ENCODE results near the gene PLA2G4B.

The PLA2G4B gene, protein sequence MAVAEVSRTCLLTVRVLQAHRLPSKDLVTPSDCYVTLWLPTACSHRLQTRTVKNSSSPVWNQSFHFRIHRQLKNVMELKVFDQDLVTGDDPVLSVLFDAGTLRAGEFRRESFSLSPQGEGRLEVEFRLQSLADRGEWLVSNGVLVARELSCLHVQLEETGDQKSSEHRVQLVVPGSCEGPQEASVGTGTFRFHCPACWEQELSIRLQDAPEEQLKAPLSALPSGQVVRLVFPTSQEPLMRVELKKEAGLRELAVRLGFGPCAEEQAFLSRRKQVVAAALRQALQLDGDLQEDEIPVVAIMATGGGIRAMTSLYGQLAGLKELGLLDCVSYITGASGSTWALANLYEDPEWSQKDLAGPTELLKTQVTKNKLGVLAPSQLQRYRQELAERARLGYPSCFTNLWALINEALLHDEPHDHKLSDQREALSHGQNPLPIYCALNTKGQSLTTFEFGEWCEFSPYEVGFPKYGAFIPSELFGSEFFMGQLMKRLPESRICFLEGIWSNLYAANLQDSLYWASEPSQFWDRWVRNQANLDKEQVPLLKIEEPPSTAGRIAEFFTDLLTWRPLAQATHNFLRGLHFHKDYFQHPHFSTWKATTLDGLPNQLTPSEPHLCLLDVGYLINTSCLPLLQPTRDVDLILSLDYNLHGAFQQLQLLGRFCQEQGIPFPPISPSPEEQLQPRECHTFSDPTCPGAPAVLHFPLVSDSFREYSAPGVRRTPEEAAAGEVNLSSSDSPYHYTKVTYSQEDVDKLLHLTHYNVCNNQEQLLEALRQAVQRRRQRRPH

DNA sequence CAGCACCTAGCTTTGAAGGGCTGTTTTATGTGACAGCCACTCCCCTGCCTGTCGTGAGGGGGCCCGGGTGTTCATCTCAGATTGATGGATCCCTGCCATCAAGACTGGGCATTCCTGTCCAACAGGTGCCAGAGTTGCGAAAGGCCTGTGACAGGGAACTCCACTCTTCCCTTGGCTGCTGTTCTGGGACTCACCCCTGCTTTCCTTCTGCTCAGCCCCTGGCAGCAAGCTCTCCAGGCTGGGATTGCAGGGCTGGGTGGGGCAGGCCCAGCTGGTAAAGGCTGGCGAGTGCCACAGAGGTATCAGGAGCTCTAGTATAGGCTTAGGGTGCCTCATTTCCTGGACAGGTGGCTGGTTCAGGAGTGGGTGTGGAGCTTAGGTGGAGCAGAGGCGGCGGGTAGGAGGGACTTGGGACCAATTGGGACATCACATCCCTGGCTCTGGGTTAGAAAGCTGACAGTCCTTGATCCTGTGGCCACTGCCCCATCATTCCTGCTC, at the start of gene PLA2G4B:
Gene PLA2G4B (plus strand): TSS at position 448 of the 498 bp plus-strand sequence. CDS start 67 bp downstream, outside the sequence.
- DNase-seq (ENCODE audit: low read depth in 2 of 2), result no peak

DNA sequence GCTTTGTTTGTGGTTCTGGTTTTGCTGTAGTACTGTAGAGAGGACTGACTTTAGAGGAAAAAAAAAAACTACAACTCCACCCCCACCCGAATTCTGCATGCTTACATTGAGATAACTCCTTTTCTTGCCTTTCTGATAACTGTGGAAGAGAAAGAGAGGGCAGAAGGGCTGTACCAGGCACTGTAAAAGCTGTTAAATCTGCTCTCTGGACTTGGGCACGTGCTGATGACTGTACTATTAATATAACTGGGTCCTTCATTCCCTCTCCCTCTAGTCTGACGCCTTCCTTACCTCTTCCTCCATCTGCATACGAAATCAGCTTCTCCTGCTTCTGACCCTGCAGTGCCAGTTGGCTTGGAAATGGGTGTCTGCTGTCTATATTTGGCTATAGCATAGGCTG, 49.4 kb upstream of the PLA2G4B start:
- DNase-seq (ENCODE audit: low read depth in 2 of 2), result no peak

DNA sequence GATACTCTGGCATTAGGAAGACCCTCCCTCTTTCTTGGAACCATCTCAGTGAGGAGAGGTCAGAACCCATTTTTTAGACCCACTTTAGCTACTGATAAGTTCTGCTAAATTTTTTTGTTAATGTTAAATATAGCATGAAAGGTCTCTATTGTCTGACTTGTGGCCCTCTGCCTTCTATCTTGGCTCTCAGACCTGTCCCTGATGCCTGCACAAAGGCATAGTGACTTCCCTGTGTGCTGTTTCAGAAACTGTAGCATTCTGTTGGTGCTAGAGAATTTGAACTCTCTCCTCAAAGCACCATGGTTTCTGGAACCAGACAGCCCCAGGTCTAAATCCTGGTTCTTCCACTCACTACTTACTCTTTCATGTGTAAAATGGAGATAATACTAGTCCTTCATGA, 49.0 kb upstream of the PLA2G4B start:
- DNase-seq (ENCODE audit: low read depth in 2 of 2), result no peak

DNA sequence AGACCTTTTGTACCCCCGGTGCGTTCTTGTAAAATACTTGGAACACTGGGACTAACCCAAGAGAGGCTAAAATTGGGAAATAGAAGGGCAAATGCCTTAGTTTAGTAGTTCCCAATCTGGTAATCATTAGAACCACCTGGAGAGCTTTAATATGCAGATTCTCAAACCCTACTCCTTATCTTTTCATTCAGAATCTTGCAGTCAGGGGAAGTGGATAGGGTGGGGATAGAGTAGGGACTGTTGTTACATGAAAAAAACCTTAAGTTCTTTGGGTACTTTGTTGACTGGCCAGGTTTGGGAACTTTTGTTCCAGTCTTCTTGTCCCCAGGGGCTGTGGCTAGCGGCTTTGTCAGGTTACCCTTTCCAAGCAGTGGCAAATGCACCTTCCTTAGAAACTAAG, 48.5 kb upstream of the PLA2G4B start:
- no peak for DNase-seq (ENCODE audit: low read depth in 2 of 2)

DNA sequence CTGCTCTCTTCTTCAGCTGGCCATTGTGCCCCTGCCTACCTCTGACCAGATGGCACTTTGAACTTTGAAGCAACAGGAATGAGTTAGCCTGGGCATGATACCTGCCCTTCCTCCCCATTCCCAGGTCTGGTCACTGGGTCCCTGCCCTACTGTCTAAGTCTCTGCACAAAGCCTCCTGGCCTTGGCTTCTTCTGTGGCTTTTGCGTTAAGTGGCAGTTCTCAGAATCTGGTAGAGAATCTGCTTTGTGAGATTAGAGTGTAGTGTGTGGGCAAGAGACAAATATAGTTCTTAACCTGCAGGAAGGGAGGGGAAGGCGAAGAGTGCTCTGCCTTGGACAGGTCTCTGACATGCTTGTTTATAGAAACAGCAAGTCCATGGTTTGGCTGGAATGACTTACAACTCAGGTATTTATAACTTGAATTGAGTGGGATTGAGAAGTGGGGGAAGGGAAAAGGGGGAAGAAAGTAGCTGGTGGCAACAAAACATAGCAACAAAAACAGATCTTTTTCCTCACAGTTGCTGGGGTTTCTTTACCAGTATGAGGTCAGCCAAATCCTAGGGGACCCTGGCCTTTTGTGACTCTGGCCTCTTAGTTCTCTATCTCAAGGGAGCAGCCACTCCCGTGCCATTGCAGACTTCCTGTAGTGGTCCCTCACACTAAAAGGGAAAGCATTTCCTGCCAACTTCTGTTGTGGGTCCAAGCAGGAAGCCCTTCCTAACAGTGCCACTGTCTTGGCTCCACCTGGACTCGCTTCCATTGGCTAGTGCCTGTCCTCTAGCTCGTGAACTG, 47.7 kb upstream of the PLA2G4B start:
- DNase-seq (ENCODE audit: low read depth in 2 of 2), result no peak

DNA sequence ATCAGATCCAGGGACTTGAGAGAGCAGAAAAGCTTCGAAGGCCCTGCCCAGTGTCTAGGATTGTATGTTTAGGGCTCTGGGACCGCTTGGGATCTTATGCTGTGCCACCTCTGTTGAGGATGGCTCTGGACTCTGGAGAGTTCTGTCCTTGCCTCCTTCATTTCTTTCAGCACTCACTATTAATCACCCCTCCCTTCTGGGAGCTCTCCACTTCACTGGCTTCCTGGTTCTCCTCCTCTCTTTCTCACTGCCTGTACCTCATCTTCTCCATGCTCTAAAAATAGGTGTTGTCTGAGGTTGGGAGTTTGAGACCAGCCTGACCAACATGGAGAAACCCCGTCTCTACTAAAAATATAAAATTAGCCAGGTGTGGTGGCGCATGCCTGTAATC, 47.1 kb upstream of the PLA2G4B start:
- DNase-seq (ENCODE audit: low read depth in 2 of 2), result no peak

DNA sequence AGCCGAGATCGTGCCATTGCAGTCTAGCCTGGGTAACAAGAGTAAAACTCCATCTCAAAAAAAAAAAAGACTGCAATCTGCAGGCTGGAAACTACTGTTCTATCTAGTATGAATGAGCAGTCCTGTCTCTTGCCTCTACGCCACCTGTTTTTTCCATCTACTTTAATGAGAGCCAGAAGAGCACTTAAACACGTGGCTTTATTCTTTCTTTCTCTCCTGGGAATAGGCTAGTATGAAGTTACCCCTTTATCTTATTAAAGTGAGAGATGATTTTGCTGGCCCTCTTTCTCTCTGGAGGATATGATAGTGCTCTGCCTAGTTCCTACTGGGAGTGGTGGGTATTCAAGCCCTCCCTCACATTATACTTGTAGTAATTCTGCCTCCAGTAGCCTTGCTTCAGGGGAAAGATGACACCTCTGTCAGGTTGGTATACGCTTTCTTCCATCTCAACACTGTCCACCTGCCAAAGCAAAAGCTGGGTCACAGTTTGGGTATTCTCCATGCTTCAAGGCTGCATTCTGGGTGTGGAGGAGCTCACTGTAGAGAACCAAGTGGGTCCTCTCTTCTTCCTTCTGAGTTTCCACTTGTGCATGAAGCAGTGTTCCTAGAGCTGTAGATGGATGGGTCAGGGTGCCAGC, 46.5 kb upstream of the PLA2G4B start:
- DNase-seq (ENCODE audit: low read depth in 2 of 2), result no peak

DNA sequence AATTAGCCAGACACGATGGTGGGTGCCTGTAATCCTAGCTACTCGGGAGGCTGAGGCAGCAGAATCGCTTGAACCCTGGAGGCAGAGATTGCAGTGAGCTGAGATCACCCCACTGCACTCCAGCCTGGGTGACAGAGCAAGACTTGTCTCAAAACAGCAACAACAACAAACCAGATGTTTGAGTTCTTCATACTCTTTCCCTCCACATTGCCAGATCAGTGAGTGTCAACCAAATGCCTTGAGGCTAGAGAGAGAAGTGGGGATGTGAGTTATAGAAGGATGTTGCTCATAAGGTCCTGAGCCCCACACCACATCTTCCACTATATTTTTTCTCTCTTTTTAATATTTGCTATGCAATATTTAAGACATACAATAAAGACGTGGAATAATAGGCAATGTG, 44.6 kb upstream of the PLA2G4B start:
- no peak for DNase-seq (ENCODE audit: low read depth in 2 of 2)

DNA sequence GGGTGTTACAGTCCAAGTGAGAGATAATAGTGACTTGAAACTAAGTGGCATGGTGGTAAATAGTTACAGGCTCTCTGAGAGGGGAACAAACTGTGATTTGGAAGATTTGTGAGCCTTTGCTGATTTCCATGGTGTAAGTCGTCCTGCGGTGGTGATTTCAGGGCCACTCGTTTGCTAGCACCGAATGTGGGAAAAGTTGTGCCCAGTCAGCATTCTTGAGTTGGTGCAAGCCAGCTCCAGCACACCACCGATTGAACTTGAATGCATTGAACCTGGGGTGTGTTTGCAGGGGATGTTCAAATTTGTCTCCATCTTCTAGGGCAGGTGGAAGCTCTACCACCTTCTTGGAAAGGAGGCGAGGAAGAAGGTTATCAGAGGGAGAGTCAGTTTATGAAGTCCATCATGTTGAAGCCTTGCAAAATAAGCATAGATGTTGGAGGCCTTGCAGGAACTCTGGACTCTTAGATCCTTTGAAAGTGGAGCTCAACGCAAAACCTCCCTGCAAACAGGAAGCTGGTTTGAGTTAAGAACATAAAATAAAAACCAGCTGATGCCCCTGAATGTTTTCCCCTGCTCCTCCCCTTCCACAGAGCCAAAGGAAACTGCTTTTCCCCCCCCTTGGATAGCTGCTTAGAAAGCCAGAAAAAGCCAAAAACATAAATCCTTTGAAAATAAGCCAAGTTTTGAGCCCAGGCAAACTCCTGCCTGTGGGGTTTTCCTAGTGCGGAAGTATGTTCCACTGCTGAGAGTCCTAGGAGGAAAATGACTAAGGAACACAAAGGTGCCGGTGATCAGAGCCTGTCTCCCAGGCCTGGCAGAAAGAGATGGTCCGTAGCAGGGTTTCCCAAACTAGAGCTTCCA, 42.4 kb upstream of the PLA2G4B start:
- no peak for DNase-seq (ENCODE audit: low read depth in 2 of 2)

DNA sequence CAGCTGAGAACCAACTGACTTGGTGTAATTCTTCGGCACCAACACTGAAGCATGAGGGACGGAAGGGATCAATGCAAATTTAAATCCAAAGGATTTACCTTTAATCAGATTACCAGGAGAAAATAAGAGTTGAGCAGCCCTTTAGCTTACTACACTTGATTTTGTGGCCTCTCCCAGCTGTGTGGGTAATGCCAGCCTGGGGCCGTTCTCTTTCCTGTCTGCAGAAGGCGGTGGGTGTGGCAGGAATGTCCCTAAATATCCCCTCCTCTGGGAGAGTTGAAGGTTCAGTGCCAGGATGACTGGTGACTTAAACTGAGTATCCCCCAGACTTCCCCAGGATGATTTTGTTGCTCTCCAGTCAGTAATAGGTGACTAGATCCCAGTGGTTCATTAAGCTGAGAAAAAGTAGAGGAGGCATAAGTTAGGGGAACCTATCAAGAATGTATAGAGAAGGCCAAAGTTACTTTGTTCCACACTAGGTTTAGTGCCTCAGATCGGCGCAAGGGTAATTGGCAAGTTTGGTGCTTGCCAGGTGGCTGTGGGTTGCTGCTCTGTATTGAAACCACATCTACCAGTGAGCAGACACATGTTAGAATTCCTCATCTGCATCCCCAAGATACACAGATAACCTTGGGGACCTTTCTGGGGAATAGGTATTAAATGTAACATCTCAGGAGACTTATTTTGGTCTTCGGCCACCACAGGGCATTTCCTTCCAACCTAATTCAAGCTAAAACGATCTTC, 41.3 kb upstream of the PLA2G4B start:
- DNase-seq (ENCODE audit: low read depth in 2 of 2), result no peak

DNA sequence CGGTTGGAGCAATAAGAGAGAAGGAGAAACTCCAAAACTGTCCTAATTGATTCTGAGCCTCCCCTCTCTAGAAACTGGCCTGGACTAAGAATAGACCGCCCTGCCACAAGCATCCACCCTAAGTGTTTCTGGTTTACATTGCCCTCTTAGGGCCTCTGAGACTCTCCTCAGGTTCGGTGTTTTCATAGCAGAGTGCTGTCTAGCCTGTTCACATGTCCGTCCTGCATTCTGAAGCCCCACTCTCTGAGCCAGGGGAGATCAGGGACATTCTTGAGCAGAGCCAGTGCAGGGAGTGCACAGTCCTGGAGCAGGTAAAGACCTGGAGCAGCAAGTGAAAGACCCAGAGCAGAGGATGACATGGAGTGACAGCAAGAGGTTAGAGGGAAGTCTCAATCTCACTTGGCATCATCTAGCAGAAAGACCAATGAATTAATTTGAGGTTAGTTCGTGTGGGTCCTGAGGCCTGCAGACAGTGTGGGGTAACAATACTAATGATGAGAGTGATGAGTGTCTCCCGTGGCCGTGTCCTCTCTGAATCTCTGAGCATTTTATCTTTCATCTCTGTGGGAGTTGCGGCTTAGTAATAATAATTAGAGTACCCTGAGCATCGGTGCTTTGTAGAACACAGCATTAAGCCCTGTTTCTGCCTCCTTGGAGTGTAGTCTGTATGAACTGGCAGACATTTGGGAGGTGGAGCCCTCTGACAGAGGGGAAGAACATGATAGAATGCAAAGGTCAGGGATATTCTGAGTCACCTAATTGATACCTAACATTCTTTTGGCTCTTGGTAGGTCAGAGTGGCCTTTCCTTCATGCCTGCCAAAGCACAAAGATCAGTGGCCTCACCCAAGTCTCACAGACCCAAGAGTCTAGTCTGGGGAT, 39.8 kb upstream of the PLA2G4B start:
- DNase-seq (ENCODE audit: low read depth in 2 of 2), result no peak

DNA sequence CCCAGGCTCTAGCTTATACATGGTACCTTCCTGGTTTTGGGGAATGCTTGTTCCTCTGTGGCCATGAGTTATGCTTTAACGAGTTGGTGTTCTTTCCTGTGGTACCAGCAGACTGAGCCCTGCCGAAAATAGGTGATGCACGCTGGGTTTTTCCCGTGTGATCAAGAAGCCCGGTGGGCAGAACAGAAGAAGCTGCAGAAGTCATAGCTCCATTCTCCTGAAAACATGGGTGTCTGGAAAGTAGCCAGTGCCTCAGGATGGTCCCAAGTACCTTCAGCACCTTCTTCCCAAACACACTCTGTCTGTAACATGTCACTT, 39.2 kb upstream of the PLA2G4B start:
- DNase-seq (ENCODE audit: low read depth in 2 of 2), result no peak

DNA sequence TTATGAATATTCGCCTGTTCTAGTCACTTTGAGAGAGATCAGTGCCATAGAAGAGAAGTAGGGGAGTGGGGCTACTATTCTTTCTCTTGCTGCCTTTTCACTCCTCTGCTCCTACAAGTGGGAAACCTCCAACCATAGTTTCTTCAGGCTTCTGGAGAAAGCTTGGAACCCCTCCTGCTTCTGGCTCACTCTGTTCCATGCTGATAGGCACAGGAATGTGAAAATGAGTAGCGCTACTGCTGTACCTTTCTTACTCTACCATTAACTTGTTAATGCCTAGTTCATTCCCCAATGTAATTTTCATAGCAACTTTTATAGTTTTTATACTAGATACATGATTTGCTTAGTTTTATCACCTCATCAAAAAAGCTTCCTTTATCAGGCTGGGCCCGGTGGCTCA, 37.5 kb upstream of the PLA2G4B start:
- DNase-seq (ENCODE audit: low read depth in 2 of 2), result no peak

DNA sequence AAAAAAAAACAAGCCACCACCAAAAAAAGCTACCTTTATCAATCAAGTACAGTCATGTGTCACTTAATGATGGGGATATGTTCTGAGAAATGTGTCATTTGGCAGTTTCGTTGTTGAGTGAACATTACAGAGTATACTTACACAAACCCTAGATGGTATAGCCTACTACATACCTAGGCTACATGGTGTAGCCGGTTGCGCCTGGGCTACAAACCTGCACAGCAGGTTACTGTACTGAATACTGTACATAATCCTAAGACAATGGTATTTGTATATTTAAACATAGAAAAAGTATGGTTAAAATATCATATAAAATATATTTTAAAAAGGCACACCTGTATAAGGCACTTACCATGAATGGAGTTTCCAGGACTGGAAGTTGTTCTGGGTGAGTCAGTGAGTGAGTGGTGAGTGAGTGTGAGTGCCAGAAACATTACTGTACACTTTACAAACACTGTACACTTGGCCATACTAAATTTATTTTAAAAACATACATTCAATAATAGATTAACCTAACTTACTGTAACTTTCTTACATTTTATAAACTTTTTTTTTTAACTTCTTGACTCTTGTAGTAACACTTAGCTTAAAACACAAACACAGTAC, 36.7 kb upstream of the PLA2G4B start:
- DNase-seq (ENCODE audit: low read depth in 2 of 2), result no peak

DNA sequence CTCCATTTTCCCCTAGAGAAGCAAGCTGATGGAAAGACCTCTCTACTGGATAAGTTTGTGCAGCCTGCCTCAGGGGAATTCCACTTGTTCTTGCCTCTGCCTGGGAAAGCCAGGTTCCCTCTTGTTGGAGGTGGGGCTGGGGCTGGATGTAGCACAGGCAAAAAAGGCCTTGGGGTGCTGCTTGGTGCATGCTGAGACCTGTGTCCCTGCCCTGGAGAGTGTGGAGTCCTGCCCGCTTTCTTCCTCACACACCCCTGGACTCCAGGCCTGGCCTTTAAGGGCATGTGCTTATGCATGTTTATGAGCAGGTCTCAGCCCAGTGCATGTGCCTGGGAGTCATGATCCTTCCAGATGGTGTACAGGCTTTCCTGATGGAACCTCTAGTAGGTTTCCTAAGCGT, 34.3 kb upstream of the PLA2G4B start:
- no peak for DNase-seq (ENCODE audit: low read depth in 2 of 2)

DNA sequence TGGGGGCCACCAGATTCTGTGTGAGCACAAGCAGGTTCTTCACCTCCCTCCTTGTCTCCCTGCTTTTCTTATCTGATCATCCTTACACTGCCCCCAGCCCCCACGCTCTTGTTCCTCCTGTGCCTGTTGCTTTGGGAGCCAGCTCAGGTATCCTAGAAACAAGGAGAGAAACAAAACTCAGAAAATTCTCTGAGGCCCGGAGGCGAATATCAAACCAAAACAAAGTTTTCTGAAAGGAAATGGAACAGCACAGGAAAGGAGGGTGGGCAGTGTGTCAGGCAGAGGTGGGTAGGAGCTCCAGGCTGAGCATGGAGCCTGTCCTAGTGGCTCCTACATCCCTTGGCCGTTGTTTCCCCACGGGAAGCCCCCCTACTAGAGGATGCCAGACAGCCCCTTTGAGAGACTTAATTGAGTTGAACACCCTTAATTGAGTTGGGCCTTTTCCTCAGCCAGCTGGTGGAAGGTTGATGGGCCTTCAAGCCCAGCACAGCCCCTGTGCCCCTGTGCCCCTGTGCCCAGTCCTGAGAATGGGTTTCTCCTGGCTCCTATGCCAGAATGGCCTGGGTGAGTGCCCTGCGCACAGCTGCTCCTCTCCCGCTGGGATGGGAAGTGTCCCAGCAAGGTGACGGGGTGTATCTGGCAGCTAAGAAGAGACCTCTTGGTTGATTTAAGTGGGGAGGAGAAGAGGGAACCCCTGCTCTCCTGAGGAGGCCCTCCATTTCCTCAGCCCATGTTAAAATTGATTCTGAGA, 33.6 kb upstream of the PLA2G4B start:
- DNase-seq (ENCODE audit: low read depth in 2 of 2), result no peak

DNA sequence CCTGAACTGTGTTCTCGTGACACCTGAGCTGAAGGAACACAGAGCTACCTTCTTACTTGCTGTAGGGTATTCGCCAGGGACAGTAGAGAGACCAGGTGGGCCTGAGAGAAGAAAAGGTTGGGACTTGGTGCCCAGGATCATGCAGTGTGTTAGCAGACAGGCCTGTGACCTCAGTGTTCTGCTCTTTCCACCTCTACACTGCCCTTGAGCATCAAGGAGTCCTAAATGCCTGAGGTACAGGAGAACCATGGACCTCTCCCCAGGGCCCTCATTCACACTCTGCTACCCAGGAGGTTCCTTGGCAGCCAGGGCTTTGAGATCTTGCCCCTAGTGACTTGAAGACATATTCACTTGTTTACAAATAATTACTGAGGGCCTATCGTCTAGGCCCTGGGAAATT, 32.9 kb upstream of the PLA2G4B start:
- DNase-seq (ENCODE audit: low read depth in 2 of 2), result no peak

Data from stimulated activated CD4-positive, alpha-beta T cell treated with anti-CD3 and anti-CD28 coated beads, Interleukin-1b, Interleukin-23, amount 100 ng/mL, for 1 hour (primary cell).